ENCODE results near the gene CLDN34.

Gene CLDN34

GRCh38 chrX:10017872-10018271, 50.7 kb downstream of the CLDN34 start:
- DNase-seq: no peak
